Natural killer cell (primary cell): ENCODE results near the gene NTPCR. TPM values are rescaled to one million over a fixed set of nuclear protein-coding genes. Genes with fewer than 3 reads are reported as not detected.
A peak's percentile ranks its signal among the peaks of the same experiment; 100 is the strongest.

Source experiments
- ATAC-seq, 3 donors: fragments of 150-1000 bp in 2 of 3; fragments of 200-7000 bp in 1 of 3; cut with Tn5 transposase; 1 replicate in 1 of 3; 2 replicates in 2 of 3; pipeline ENCODE4 v1.10.0; 2021; ENCODE audit warnings: mild to moderate bottlenecking in 2 of 3, moderate library complexity in 2 of 3
- DNase-seq, 2 donors: peaks; one replicate each; pipeline versions ENCODE4 v3.0.0 to v3.0.0-alpha.2; 2013 to 2021; ENCODE audit warnings: mixed read lengths in 1 of 2
- H3K27ac ChIP-seq: one replicate; pipeline ENCODE4 v1.5.1; 2013; ENCODE audit warnings: mild to moderate bottlenecking, low read length
- H3K27me3 ChIP-seq: one replicate; pipeline ENCODE4 v1.6.1; 2013; ENCODE audit warnings: low read length; ENCODE audit not compliant: control insufficient read depth, insufficient read depth
- H3K36me3 ChIP-seq: one replicate; pipeline ENCODE4 v1.6.1; 2013; ENCODE audit warnings: low read length; ENCODE audit not compliant: control insufficient read depth, insufficient read depth
- H3K4me1 ChIP-seq: one replicate; pipeline ENCODE4 v1.6.1; 2013; ENCODE audit warnings: low read length; ENCODE audit not compliant: control insufficient read depth, insufficient read depth
- H3K4me3 ChIP-seq: one replicate; pipeline ENCODE4 v1.5.1; 2013; ENCODE audit warnings: low read length
- H3K9me3 ChIP-seq: one replicate; pipeline ENCODE4 v1.6.1; 2013; ENCODE audit warnings: low read length; ENCODE audit not compliant: control insufficient read depth, insufficient read depth
- H3K27ac Mint-ChIP-seq, 2 donors: one replicate each; pipeline ENCODE4 v1.8.0; 2022; ENCODE audit warnings: mild to moderate bottlenecking in 2 of 2, mixed read lengths in 2 of 2, moderate library complexity in 1 of 2
- H3K27me3 Mint-ChIP-seq, 2 donors: one replicate each; pipeline ENCODE4 v1.8.0; 2022; ENCODE audit warnings: low read depth in 2 of 2, mixed read lengths in 2 of 2
- H3K36me3 Mint-ChIP-seq: one replicate; pipeline ENCODE4 v1.8.0; 2022; ENCODE audit warnings: mixed read lengths
- H3K4me1 Mint-ChIP-seq, 2 donors: one replicate each; pipeline ENCODE4 v1.8.0; 2022; ENCODE audit warnings: mixed read lengths in 2 of 2
- H3K4me3 Mint-ChIP-seq: one replicate; pipeline ENCODE4 v1.8.0; 2022; ENCODE audit warnings: mild to moderate bottlenecking, moderate library complexity, mixed read lengths
- H3K9me3 Mint-ChIP-seq, 2 donors: one replicate each; pipeline ENCODE4 v1.8.0; 2022; ENCODE audit warnings: mixed read lengths in 2 of 2
- WGBS: methylation state at CpG from one replicate; pipeline ENCODE4 v1.1.7; 2013; ENCODE audit warnings: missing lambda C conversion rate; ENCODE audit not compliant: insufficient coverage; 5-methylcytosine and 5-hydroxymethylcytosine counted together
- intact Hi-C: fragments of 100-400 bp; cut with micrococcal nuclease; formaldehyde crosslinking; loops from one replicate; pipeline ENCODE4 v1.14.2; 2022
- total RNA-seq, 4 donors: library from RNA; stranded (reverse); fragments of 120-200 nt in 1 of 4; gene quantifications; one replicate each; pipeline versions ENCODE4 v1.2.3 to v1.2.4, GENCODE V29; 2013 to 2022
- TF ChIP-seq, protein P1 (sequence below): fragments of 200-600 bp; IDR thresholded peaks from one replicate; pipeline ENCODE4 v1.8.0; 2022; ENCODE audit warnings: antibody characterized with exemption

NTPCR gene
- total RNA-seq, 3 donors from 2014 or later (not counting 1 experiment from before 2014, with no cell fraction given) = 12.9 to 25.7 (median 17.4) TPM

DNA sequence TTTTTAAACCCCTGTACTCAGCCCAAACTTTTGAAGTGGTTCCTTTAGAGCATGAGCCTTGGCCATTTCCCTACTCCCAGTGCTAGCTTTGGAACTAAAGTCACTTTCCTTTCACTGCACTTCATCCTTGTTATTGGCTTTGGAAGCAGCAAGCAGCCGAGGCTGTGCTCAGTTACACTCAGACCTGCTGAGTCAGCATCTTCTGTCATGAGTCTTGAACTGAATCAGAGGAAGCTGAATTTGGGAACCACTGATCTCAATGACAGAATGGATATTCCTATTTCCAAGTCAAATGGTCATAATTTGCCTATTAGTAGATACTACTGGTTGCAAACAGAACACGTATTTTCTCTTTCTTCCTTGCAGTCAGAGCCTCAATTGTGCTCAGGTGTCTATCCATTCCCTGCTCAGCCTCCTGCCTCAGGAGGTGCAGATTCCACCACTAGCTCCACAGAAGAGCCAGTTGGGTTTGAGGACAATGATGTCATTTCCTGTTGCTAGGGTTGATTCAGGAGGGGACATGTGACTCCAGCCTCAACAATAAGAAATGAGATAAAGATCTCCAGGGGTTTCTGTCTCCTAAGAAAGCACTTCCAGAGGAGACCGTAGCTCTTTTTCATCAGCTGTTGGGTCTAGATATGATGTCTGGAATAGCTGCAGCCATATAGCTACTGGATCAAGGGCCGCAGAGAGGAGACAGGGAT, 44.9 kb upstream of the NTPCR start:
- Histone ChIP-seq H3K27me3 (no peaks in the 10 kb centered on the region), H3K27ac (no peak overlapping the region), H3K36me3 (no peaks in the 10 kb centered on the region), H3K9me3 (no peaks in the 10 kb centered on the region), H3K4me3 (no peak overlapping the region), H3K4me1 (peaks cover 7% of the 10 kb centered on the region)
- no peak overlapping the region for H3K27ac Mint-ChIP-seq
- H3K4me1 Mint-ChIP-seq = peaks cover 8% of the 10 kb centered on the region in 2 donors
- TF ChIP-seq, protein P1, sequence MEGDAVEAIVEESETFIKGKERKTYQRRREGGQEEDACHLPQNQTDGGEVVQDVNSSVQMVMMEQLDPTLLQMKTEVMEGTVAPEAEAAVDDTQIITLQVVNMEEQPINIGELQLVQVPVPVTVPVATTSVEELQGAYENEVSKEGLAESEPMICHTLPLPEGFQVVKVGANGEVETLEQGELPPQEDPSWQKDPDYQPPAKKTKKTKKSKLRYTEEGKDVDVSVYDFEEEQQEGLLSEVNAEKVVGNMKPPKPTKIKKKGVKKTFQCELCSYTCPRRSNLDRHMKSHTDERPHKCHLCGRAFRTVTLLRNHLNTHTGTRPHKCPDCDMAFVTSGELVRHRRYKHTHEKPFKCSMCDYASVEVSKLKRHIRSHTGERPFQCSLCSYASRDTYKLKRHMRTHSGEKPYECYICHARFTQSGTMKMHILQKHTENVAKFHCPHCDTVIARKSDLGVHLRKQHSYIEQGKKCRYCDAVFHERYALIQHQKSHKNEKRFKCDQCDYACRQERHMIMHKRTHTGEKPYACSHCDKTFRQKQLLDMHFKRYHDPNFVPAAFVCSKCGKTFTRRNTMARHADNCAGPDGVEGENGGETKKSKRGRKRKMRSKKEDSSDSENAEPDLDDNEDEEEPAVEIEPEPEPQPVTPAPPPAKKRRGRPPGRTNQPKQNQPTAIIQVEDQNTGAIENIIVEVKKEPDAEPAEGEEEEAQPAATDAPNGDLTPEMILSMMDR = no peak
- H3K36me3 Mint-ChIP-seq = no peaks in the 10 kb centered on the region
- no peaks in the 10 kb centered on the region for H3K9me3 Mint-ChIP-seq
- ATAC-seq (no peak), DNase-seq (peak in 1 of 2 donors; percentile 8)
- WGBS = 68% methylated on average over 4 of the region's 4 CpGs
- H3K27me3 Mint-ChIP-seq = peaks cover 11 to 13% of the 10 kb centered on the region in 2 donors
- intact Hi-C loops = no loop called here
- no peak overlapping the region for H3K4me3 Mint-ChIP-seq

DNA sequence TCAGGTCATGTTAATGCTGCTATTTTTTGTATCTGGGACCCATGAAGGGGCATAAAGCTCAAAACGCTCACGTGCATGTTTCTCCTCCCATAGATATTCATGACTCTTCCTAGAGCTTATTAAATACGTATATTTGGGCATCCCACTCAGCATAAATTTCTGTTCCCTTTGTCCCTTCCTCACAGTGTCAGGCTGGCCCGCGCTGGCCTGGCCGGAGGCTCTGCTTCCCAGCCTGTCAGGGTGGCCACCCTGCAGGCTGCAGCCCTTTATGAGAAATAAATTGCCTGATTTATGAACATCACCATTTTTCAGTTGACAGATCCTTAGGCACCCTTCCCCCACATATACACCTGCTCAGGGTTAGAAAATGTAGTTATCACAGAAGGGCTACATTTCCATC, 44.0 kb upstream of the NTPCR start:
- DNase-seq = no peak
- TF ChIP-seq, protein P1 = no peak
- Histone ChIP-seq H3K36me3 (no peaks in the 10 kb centered on the region), H3K4me1 (peaks cover 12% of the 10 kb centered on the region), H3K4me3 (no peak overlapping the region), H3K9me3 (no peaks in the 10 kb centered on the region), H3K27ac (no peak overlapping the region), H3K27me3 (no peaks in the 10 kb centered on the region)
- 96% methylated on average over 6 of the region's 6 CpGs for WGBS
- Mint-ChIP-seq H3K27me3 (peaks cover 16% of the 10 kb centered on the region in 2 donors), H3K27ac (no peak overlapping the region), H3K36me3 (no peaks in the 10 kb centered on the region), H3K4me1 (peaks cover 11 to 15% of the 10 kb centered on the region in 2 donors), H3K4me3 (no peak overlapping the region), H3K9me3 (no peaks in the 10 kb centered on the region)
- intact Hi-C loops = no loop called here
- no peak for ATAC-seq

- ATAC-seq (no peak), DNase-seq (no peak)
- H3K4me3 Mint-ChIP-seq = no peak overlapping the region
- no peaks in the 10 kb centered on the region for H3K9me3 Mint-ChIP-seq
- intact Hi-C loops = no loop called here
- WGBS = 98% methylated on average over 7 of the region's 7 CpGs
- H3K27ac ChIP-seq = no peak overlapping the region
- peaks cover 16 to 20% of the 10 kb centered on the region in 2 donors for H3K27me3 Mint-ChIP-seq
- no peak overlapping the region for H3K4me3 ChIP-seq
- H3K4me1 Mint-ChIP-seq = peaks cover 11 to 15% of the 10 kb centered on the region in 2 donors
- no peaks in the 10 kb centered on the region for H3K36me3 ChIP-seq
- TF ChIP-seq, protein P1 = no peak
- H3K9me3 ChIP-seq = no peaks in the 10 kb centered on the region
- H3K27ac Mint-ChIP-seq = no peak overlapping the region
- H3K27me3 ChIP-seq = no peaks in the 10 kb centered on the region
- H3K4me1 ChIP-seq = peaks cover 12% of the 10 kb centered on the region
- H3K36me3 Mint-ChIP-seq = no peaks in the 10 kb centered on the region
Observed at GRCh38 chr1:232908831-232909230, 41.6 kb upstream of the NTPCR start.

GRCh38 chr1:232909752-232910151, 40.7 kb upstream of the NTPCR start:
- H3K9me3 ChIP-seq = no peaks in the 10 kb centered on the region
- 40% methylated on average over 4 of the region's 4 CpGs for WGBS
- intact Hi-C loops = no loop called here
- peaks cover 11 to 15% of the 10 kb centered on the region in 2 donors for H3K4me1 Mint-ChIP-seq
- H3K4me3 Mint-ChIP-seq = no peak overlapping the region
- ATAC-seq = no peak
- no peaks in the 10 kb centered on the region for H3K27me3 ChIP-seq
- TF ChIP-seq, protein P1 = no peak
- no peaks in the 10 kb centered on the region for H3K9me3 Mint-ChIP-seq
- no peak overlapping the region for H3K27ac Mint-ChIP-seq
- H3K36me3 ChIP-seq = no peaks in the 10 kb centered on the region
- H3K4me3 ChIP-seq = no peak overlapping the region
- no peak for DNase-seq
- H3K36me3 Mint-ChIP-seq = no peaks in the 10 kb centered on the region
- peaks cover 16 to 20% of the 10 kb centered on the region in 2 donors for H3K27me3 Mint-ChIP-seq
- H3K27ac ChIP-seq = no peak overlapping the region
- peaks cover 12% of the 10 kb centered on the region for H3K4me1 ChIP-seq
